PFSK-1 (cell line): ENCODE results near the gene DLX1.

Source experiments
- FOXP2 ChIP-seq: optimal IDR thresholded peaks from 2 replicates; pipeline ENCODE3; 2011; ENCODE audit warnings: borderline replicate concordance, control low read depth, inconsistent platforms; ENCODE audit not compliant: insufficient read depth; ENCODE audit errors: extremely low read length, extremely low read depth
- POLR2AphosphoS5 ChIP-seq: IDR thresholded peaks from 2 replicates; pipeline ENCODE4 v1.6.1; 2012; ENCODE audit warnings: low read depth, mild to moderate bottlenecking, control low read depth, low read length, moderate library complexity
- REST ChIP-seq, 2 experiments: IDR thresholded peaks; 2 replicates each; pipeline versions ENCODE4 v1.6.1 to v1.8.0; 2011 to 2012; ENCODE audit warnings: low read depth in 2 of 2, low read length in 2 of 2, control low read depth in 1 of 2, inconsistent platforms in 1 of 2, mild to moderate bottlenecking in 1 of 2, moderate library complexity in 1 of 2; ENCODE audit not compliant: insufficient read depth in 1 of 2
- SIN3A ChIP-seq: IDR thresholded peaks from 2 replicates; pipeline ENCODE4 v1.6.1; 2012; ENCODE audit warnings: mild to moderate bottlenecking, low read length, moderate library complexity, borderline replicate concordance; ENCODE audit not compliant: insufficient read depth
- TAF1 ChIP-seq: IDR thresholded peaks from 2 replicates; pipeline ENCODE4 v1.6.1; 2012; ENCODE audit warnings: low read length, control low read depth, borderline replicate concordance; ENCODE audit not compliant: insufficient read depth

The DLX1 gene

DNA sequence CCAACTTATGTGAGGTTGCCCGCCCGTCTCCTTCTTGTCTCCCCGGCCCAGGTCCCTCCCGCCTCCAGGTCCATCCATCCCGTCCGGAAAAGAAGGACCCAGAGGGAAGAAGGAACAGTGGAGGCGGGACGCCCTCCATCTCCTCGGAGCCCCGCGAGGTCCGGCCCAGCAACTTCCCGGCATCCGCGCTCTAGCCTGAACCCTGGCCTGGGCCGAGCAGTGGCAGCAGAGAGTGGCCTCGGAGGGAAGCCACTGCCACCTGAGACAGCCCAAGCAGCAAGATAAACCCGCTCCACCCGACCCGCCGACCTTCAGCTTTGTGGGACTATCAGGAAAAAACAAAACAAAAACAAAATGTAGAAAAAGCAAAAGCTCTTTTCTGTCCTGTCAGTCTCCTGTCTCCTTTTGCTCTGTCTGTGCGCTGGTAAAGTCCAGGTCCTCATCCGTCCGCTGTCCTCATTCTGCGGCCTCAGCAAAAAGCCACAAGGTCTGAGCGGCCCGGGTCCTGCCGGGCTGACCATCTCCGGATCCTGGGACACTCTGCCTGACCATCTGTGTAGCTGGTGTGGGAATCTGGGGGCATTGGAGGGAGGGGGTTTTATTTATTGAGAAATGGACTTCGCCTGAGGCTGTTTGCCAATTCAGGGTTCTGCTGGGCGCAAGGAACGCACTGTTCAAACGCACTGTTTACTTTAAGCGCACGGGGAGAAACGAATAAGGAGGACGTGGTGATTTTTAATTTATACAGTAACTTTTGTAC lies 3.1 kb downstream of the DLX1 start:
- TF ChIP-seq TAF1 (no peak), POLR2AphosphoS5 (no peak), FOXP2 (no peak), SIN3A (no peak), REST (IDR thresholded peaks at IDR 0.05; ENCODE audit: insufficient read depth in 1 of 2, low read depth in 2 of 2, low read length in 2 of 2) (no peak)

- TF ChIP-seq FOXP2 (no peak), REST (IDR thresholded peaks at IDR 0.05; ENCODE audit: insufficient read depth in 1 of 2, low read depth in 2 of 2, low read length in 2 of 2) (no peak), TAF1 (no peak), SIN3A (no peak), POLR2AphosphoS5 (no peak)
Measured at GRCh38 chr2:172089005-172089504, 3.7 kb downstream of the DLX1 start.

DNA sequence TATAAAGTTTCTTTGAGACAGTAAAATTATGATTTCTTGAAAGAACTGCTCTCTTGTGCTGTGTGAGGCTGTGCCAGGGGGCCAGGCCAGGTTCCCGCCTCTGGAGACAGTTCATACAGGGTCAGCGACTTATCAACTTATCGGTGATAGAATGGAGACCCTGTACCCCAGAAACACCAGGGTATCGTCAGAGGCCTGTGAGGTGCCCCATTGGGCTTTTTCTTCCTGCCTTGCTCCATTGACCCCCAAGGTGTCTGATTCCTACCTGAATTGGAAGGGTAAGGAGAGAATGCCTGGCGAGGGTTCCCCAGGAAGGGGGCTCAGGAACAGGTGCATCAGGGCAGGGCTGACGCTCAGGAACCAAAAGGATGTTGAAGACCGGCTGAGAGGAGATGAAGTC lies 4.3 kb downstream of the DLX1 start:
- TF ChIP-seq POLR2AphosphoS5 = no peak
- TF ChIP-seq REST (IDR thresholded peaks at IDR 0.05; ENCODE audit: insufficient read depth in 1 of 2, low read depth in 2 of 2, low read length in 2 of 2) = no peak
- TF ChIP-seq FOXP2 = no peak
- no peak for TF ChIP-seq SIN3A
- no peak for TF ChIP-seq TAF1

DNA sequence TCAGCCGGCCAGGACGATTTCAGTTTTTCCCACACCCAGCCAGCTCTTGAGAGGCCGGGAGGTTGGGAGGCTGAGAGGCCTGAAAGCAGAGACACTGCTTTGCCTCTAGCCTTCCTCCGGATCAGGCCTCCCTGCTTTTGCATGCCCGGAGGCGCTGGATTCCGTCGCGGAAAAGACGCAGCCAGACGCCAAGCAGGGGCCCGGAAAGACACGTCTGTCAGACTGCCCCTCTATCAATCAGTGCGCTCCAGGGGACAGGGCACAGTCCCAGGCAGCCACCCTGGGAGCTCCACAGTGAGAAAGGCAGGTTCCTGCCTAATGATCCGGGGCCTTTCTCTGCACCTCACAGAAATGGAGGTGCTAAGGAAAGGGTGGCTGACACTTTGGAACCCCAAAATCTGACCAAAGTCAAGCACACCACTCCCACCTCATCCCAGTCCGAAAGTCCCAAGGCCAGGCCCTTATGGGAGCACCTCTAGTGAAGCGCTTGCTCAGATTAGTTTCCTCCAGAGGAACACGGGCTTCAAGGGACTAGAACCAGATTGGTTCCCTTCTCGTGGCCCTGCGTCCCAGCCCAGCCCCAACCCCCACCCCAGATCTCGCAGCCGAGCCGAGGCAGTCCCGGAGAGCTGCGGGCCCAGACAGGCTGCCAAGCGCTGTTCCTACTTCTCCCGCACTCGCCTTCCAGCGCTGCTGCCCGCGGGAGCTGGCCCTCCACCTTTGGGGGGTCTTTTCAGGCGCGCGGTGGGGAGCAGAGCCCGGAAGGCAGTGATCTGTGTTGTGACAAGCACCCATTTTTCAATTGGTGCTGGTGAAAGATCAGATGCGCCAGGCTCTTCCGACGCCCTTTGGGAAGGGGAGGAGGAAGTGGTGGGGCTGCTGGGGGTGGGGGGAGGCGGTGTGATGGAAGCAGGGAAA lies 5.0 kb downstream of the DLX1 start:
- no peak for TF ChIP-seq TAF1

GRCh38 chr2:172091000-172091641 lies 5.8 kb downstream of the DLX1 start:
- TF ChIP-seq POLR2AphosphoS5 (no peak), TAF1 (no peak), REST (IDR thresholded peaks at IDR 0.05; ENCODE audit: insufficient read depth in 1 of 2, low read depth in 2 of 2, low read length in 2 of 2) (no peak), SIN3A (no peak), FOXP2 (no peak)
